HepG2 (cell line): ENCODE data around the gene QKI. TPM values are rescaled to one million over a fixed set of nuclear protein-coding genes. Genes with fewer than 3 reads are reported as not detected.

Source experiments
- ATAC-seq: fragments of 200-7000 bp; cut with Tn5 transposase; 3 replicates; pipeline ENCODE4 v1.9.1; 2020; ENCODE audit warnings: mild to moderate bottlenecking, moderate library complexity
- BruUV-seq: library from RNA; stranded (reverse); fragments of 400-500 nt; replicated peaks from 2 replicates; lab custom pipeline; 2021; lab: Mats Ljungman, UMichigan
- CTCF ChIA-PET: fragments of 300-600 bp; formaldehyde crosslinking; extraction: SDS; loops from one replicate; lab custom pipeline; 2021; ENCODE audit warnings: low total read pairs, inconsistent platforms, low intra/inter-chr PET ratio; lab: Yijun Ruan, JAX
- POLR2A ChIA-PET: fragments of 350-600 bp; sonication (Branson Sonifier 250); formaldehyde crosslinking; loops from one replicate; lab custom pipeline; 2020; ENCODE audit warnings: antibody characterized with exemption, inconsistent platforms; lab: Yijun Ruan, JAX
- DNase-seq: peaks from one replicate; pipeline ENCODE4 v3.0.0-alpha.2; 2015; ENCODE audit warnings: low spot score
- FAIRE-seq: peaks from 3 replicates; lab custom pipeline; 2011; peaks lifted over from hg19 to GRCh38; lab: Jason Lieb, UNC
- H2AFZ ChIP-seq: one replicate; pipeline ENCODE4 v1.6.1; 2011; ENCODE audit warnings: low read length, inconsistent platforms
- H3K27ac ChIP-seq: fragments of 300-600 bp; 3 replicates; pipeline ENCODE4 v1.8.0; 2011; ENCODE audit warnings: mixed run types, mild to moderate bottlenecking, mixed read lengths, low read length, inconsistent platforms; ENCODE audit not compliant: insufficient read depth; ENCODE audit errors: extremely low read length
- H3K27me3 ChIP-seq, 2 experiments: fragments of 200-600 bp in 1 of 2; 2 replicates in 1 of 2; 3 replicates in 1 of 2; pipeline versions ENCODE4 v1.6.0 to v1.8.0; 2011; ENCODE audit warnings: low read length in 2 of 2, mild to moderate bottlenecking in 2 of 2, moderate library complexity in 2 of 2, inconsistent platforms in 1 of 2; ENCODE audit not compliant: insufficient read depth in 2 of 2, control insufficient read depth in 1 of 2
- H3K36me3 ChIP-seq, 2 experiments: fragments of 200-600 bp in 1 of 2; replicated peaks in 1 of 2; 2 replicates in 1 of 2; 3 replicates in 1 of 2; pipeline versions ENCODE4 v1.5.1 to v1.8.0; 2011; ENCODE audit warnings: low read length in 2 of 2, inconsistent platforms in 1 of 2; ENCODE audit not compliant: insufficient read depth in 2 of 2, control insufficient read depth in 1 of 2
- H3K4me1 ChIP-seq: 2 replicates; pipeline ENCODE4 v1.5.1; 2012; ENCODE audit warnings: low read length, inconsistent platforms; ENCODE audit not compliant: insufficient read depth
- H3K4me2 ChIP-seq: 2 replicates; pipeline ENCODE4 v1.6.0; 2011; ENCODE audit warnings: low read depth, low read length, inconsistent platforms
- H3K4me3 ChIP-seq, 3 experiments: fragments of 200-600 bp in 1 of 3; sonication (generic), shearing (Covaris generic) in 1 of 3; replicated peaks in 1 of 3; 2 replicates each; pipeline ENCODE4 v1.5.1; 2011 to 2016; ENCODE audit warnings: low read length in 3 of 3, inconsistent platforms in 2 of 3, low read depth in 2 of 3, mild to moderate bottlenecking in 2 of 3, control low read depth in 1 of 3, mixed read lengths in 1 of 3; ENCODE audit not compliant: insufficient read depth in 1 of 3
- H3K79me2 ChIP-seq: one replicate; pipeline ENCODE4 v1.6.1; 2011; ENCODE audit warnings: low read length, inconsistent platforms; ENCODE audit not compliant: insufficient read depth
- H3K9ac ChIP-seq: 2 replicates; pipeline ENCODE4 v1.6.0; 2011; ENCODE audit warnings: mild to moderate bottlenecking, low read depth, low read length, inconsistent platforms; ENCODE audit not compliant: insufficient read depth
- H3K9me3 ChIP-seq: 2 replicates; pipeline ENCODE4 v1.5.1; 2012; ENCODE audit warnings: mild to moderate bottlenecking, low read length
- H4K20me1 ChIP-seq: 2 replicates; pipeline ENCODE4 v1.6.0; 2011; ENCODE audit warnings: inconsistent platforms, mild to moderate bottlenecking, low read length, moderate library complexity; ENCODE audit not compliant: insufficient read depth
- ARHGAP35 ChIP-seq: sonication (generic); formaldehyde crosslinking; IDR thresholded peaks from 2 replicates; pipeline ENCODE4 v1.9.0; 2022; ENCODE audit warnings: mild to moderate bottlenecking, inconsistent platforms, moderate library complexity, missing genetic modification reagents, borderline replicate concordance
- CERS6 ChIP-seq: sonication (generic); formaldehyde crosslinking; IDR thresholded peaks from 2 replicates; pipeline ENCODE4 v1.5.0; 2020; ENCODE audit warnings: missing genetic modification reagents
- FUBP1 ChIP-seq: sonication (generic); formaldehyde crosslinking; IDR thresholded peaks from 2 replicates; pipeline ENCODE4 v1.5.1; 2020; ENCODE audit warnings: missing genetic modification reagents, mild to moderate bottlenecking, borderline replicate concordance
- GMEB2 ChIP-seq: IDR thresholded peaks from 2 replicates; pipeline ENCODE4 v1.6.1; 2016; ENCODE audit warnings: missing biosample characterization, missing genetic modification reagents, low read depth
- MAFF ChIP-seq: IDR thresholded peaks from 2 replicates; pipeline ENCODE4 v1.6.1; 2011; ENCODE audit warnings: low read depth, low read length, improper control_type of control experiment
- MTA1 ChIP-seq: sonication (generic); formaldehyde crosslinking; IDR thresholded peaks from 2 replicates; pipeline ENCODE4 v1.4.0; 2020; ENCODE audit warnings: missing genetic modification reagents, mild to moderate bottlenecking, borderline replicate concordance
- NBN ChIP-seq: fragments of 450-650 bp; conservative IDR thresholded peaks from 2 replicates; pipeline ENCODE4 v1.6.1; 2017
- PHF5A ChIP-seq: IDR thresholded peaks from one replicate; pipeline ENCODE4 v1.6.1; 2018; ENCODE audit warnings: low read depth, missing genetic modification reagents; ENCODE audit not compliant: unreplicated experiment
- PPARG ChIP-seq: conservative IDR thresholded peaks from 2 replicates; pipeline ENCODE4 v1.6.1; 2016; ENCODE audit warnings: missing biosample characterization, missing genetic modification reagents
- REL ChIP-seq: sonication (generic); formaldehyde crosslinking; conservative IDR thresholded peaks from 2 replicates; pipeline ENCODE4 v1.8.0; 2022; ENCODE audit warnings: mild to moderate bottlenecking, missing genetic modification reagents, moderate library complexity
- SP140L ChIP-seq: sonication (generic); formaldehyde crosslinking; IDR thresholded peaks from 2 replicates; pipeline ENCODE4 v1.4.0; 2020; ENCODE audit warnings: missing genetic modification reagents, borderline replicate concordance
- TSC22D2 ChIP-seq: sonication (generic); formaldehyde crosslinking; IDR thresholded peaks from 2 replicates; pipeline ENCODE4 v1.5.1; 2020; ENCODE audit warnings: missing genetic modification reagents, mild to moderate bottlenecking, borderline replicate concordance
- ZNF484 ChIP-seq: sonication (generic); formaldehyde crosslinking; IDR thresholded peaks from 2 replicates; pipeline ENCODE4 v1.5.1; 2020; ENCODE audit warnings: mild to moderate bottlenecking, low read depth, missing genetic modification reagents, borderline replicate concordance
- ZNF503 ChIP-seq: sonication (generic); formaldehyde crosslinking; IDR thresholded peaks from 2 replicates; pipeline ENCODE4 v1.4.0; 2020; ENCODE audit warnings: missing genetic modification reagents
- ZNF546 ChIP-seq: sonication (generic); formaldehyde crosslinking; conservative IDR thresholded peaks from 2 replicates; pipeline ENCODE4 v1.8.1; 2023; ENCODE audit warnings: mild to moderate bottlenecking, missing genetic modification reagents
- ZNF672 ChIP-seq: sonication (generic); formaldehyde crosslinking; IDR thresholded peaks from 2 replicates; pipeline ENCODE4 v1.8.1; 2022; ENCODE audit warnings: missing genetic modification reagents
- ZNF850 ChIP-seq: sonication (generic); formaldehyde crosslinking; conservative IDR thresholded peaks from 2 replicates; pipeline ENCODE4 v1.9.0; 2021; ENCODE audit warnings: mild to moderate bottlenecking, missing genetic modification reagents
- WGBS: methylation state at CpG from one replicate; pipeline ENCODE4 v1.1.6; 2017; ENCODE audit warnings: low lambda C conversion rate; 5-methylcytosine and 5-hydroxymethylcytosine counted together
- in situ Hi-C: cut with HindIII; loops from 2 replicates; pipeline ENCODE4 v1.10.0; 2017; ENCODE audit warnings: low pct_unique_long_range_greater_than_20kb; ENCODE audit not compliant: extremely low pct_ligation_motif_present
- intact Hi-C: fragments of 100-400 bp; cut with micrococcal nuclease; formaldehyde crosslinking; loops from one replicate; pipeline ENCODE4 v1.10.0; 2022; ENCODE audit not compliant: unreplicated experiment
- polyA plus RNA-seq, 8 experiments: library from polyadenylated mRNA; depleted of rRNA in 3 of 8; stranded (reverse) in 7 of 8; unstranded in 1 of 8; fragments of >200 nt; fragmentation: Illumina TruSeq in 4 of 8; extraction: Trizol in 4 of 8; gene quantifications; 2 replicates each; pipeline versions ENCODE4 v1.2.1 to v1.2.3, GENCODE V29; 2011 to 2016; ENCODE audit warnings: low read depth in 4 of 8, missing spikeins in 1 of 8, mixed read lengths in 1 of 8; ENCODE audit not compliant: insufficient read depth in 1 of 8
- total RNA-seq, 5 experiments: library from RNA; depleted of rRNA; stranded (reverse); fragments of >200 nt; fragmentation: Illumina TruSeq; extraction: Trizol; gene quantifications; 2 replicates each; pipeline ENCODE4 v1.2.3, GENCODE V29; 2016; ENCODE audit warnings: low read depth in 1 of 5

The QKI gene
- total and polyA plus RNA-seq, 2 of the 13 experiments (the other 11 are each of a cell fraction or from before 2014, with no cell fraction given), result 136 to 137 TPM

GRCh38 chr6:163545370-163545769, 130.9 kb downstream of the QKI start:
- intact Hi-C loops, result no loop called here
- in situ Hi-C loops, result loop anchor here (10.0 kb wide), 1 partner anchor 111 kb away; no protein-coding TSS in a partner anchor
- CTCF ChIA-PET, result no interaction called here

More at GRCh38 chr6:163545370-163545769, 130.9 kb downstream of the QKI start:
- H3K4me2 ChIP-seq, result no peak overlapping the region
- TF ChIP-seq PPARG (CRISPR knock-in tag) (no peak), TSC22D2 (CRISPR knock-in tag) (no peak), REL (CRISPR knock-in tag) (no peak), ZNF850 (CRISPR knock-in tag) (no peak), ZNF672 (CRISPR knock-in tag) (no peak), ZNF484 (CRISPR knock-in tag) (no peak), FUBP1 (CRISPR knock-in tag) (no peak), NBN (no peak), MAFF (no peak), MTA1 (CRISPR knock-in tag) (no peak), PHF5A (CRISPR knock-in tag) (no peak), SP140L (CRISPR knock-in tag) (no peak), CERS6 (CRISPR knock-in tag) (no peak), GMEB2 (CRISPR knock-in tag) (no peak), ARHGAP35 (CRISPR knock-in tag) (no peak), ZNF546 (no peak), ZNF503 (CRISPR knock-in tag) (no peak)
- H3K27me3 ChIP-seq, result no peaks in the 10 kb centered on the region
- peaks cover 8% of the 10 kb centered on the region for H3K79me2 ChIP-seq
- WGBS, result 94% methylated on average over 5 of the region's 5 CpGs
- H3K27ac ChIP-seq, result no peak overlapping the region
- H3K4me1 ChIP-seq, result no peaks in the 10 kb centered on the region
- FAIRE-seq (no peak), DNase-seq (no peak), ATAC-seq (no peak)
- H3K36me3 ChIP-seq, result peaks cover 3 to 10% of the 10 kb centered on the region in 2 experiments; a peak in 2 of 5 replicates
- H4K20me1 ChIP-seq, result no peaks in the 10 kb centered on the region
- POLR2A ChIA-PET, result no interaction called here
- H3K9ac ChIP-seq, result no peak overlapping the region
- H2AFZ ChIP-seq, result no peak overlapping the region
- H3K9me3 ChIP-seq, result no peaks in the 10 kb centered on the region
- H3K4me3 ChIP-seq, result no peak overlapping the region
- BruUV-seq, result no TSS peak
